OCI-LY7 (cell line): ENCODE measurements around the gene LCN9. TPM values are rescaled to one million over a fixed set of nuclear protein-coding genes. Genes with fewer than 3 reads are reported as not detected.

ENCODE experiments used
- BruUV-seq: library from RNA; stranded (reverse); fragments of 400-500 nt; replicated peaks from 2 replicates; lab custom pipeline; 2021; lab: Mats Ljungman, UMichigan
- CTCF ChIA-PET: fragments of 300-600 bp; sonication (Branson Sonifier 250); formaldehyde crosslinking; loops from one replicate; lab custom pipeline; 2022; ENCODE audit warnings: antibody characterized with exemption; ENCODE audit not compliant: unreplicated experiment; lab: Charles Lee
- POLR2A ChIA-PET: fragments of 300-600 bp; sonication (Branson Sonifier 250); formaldehyde crosslinking; loops from one replicate; lab custom pipeline; 2022; ENCODE audit warnings: antibody characterized with exemption; lab: Charles Lee
- DNase-seq: peaks from one replicate; pipeline ENCODE4 v3.0.0-alpha.2; 2015; ENCODE audit warnings: low spot score
- H2AFZ ChIP-seq: fragments of 200-600 bp; sonication (generic), shearing (Covaris generic); 2 replicates; pipeline ENCODE4 v1.6.1; 2014; ENCODE audit warnings: mild to moderate bottlenecking, antibody characterized with exemption, low read length, moderate library complexity
- H3K27ac ChIP-seq: fragments of 200-600 bp; sonication (generic); 2 replicates; pipeline ENCODE4 v1.5.1; 2014; ENCODE audit warnings: mixed run types, low read depth, mild to moderate bottlenecking, moderate library complexity, low read length, inconsistent platforms; ENCODE audit not compliant: poor library complexity, severe bottlenecking
- H3K36me3 ChIP-seq: fragments of 200-600 bp; sonication (generic); 2 replicates; pipeline ENCODE4 v1.6.1; 2014; ENCODE audit warnings: mild to moderate bottlenecking, antibody characterized with exemption, low read length, moderate library complexity, mixed read lengths; ENCODE audit not compliant: insufficient read depth
- H3K4me1 ChIP-seq: fragments of 200-600 bp; sonication (generic); 2 replicates; pipeline ENCODE4 v1.5.1; 2014; ENCODE audit warnings: mild to moderate bottlenecking, low read length; ENCODE audit not compliant: insufficient read depth, poor library complexity, severe bottlenecking
- H3K4me2 ChIP-seq: fragments of 200-600 bp; sonication (generic); 2 replicates; pipeline ENCODE4 v1.6.1; 2014; ENCODE audit warnings: mild to moderate bottlenecking, low read length
- H3K4me3 ChIP-seq: fragments of 200-600 bp; sonication (generic); 2 replicates; pipeline ENCODE4 v1.5.1; 2014; ENCODE audit warnings: mild to moderate bottlenecking, low read depth, low read length; ENCODE audit not compliant: poor library complexity, severe bottlenecking
- H3K79me2 ChIP-seq: fragments of 200-600 bp; sonication (generic); 2 replicates; pipeline ENCODE4 v1.6.1; 2016; ENCODE audit warnings: low read depth, mild to moderate bottlenecking, low read length, moderate library complexity, mixed read lengths; ENCODE audit not compliant: insufficient read depth
- H3K9me2 ChIP-seq: fragments of 200-600 bp; sonication (generic); 2 replicates; pipeline ENCODE4 v1.6.1; 2016; ENCODE audit warnings: mild to moderate bottlenecking, low read length, mixed read lengths; ENCODE audit not compliant: insufficient read depth
- H3K9me3 ChIP-seq: fragments of 200-600 bp; sonication (generic); 2 replicates; pipeline ENCODE4 v1.6.1; 2014; ENCODE audit warnings: mild to moderate bottlenecking, mixed run types, low read length, mixed read lengths
- H4K20me1 ChIP-seq: fragments of 200-600 bp; sonication (generic); 2 replicates; pipeline ENCODE4 v1.6.1; 2014; ENCODE audit warnings: mild to moderate bottlenecking, antibody characterized with exemption, low read length, moderate library complexity, mixed read lengths; ENCODE audit not compliant: insufficient read depth
- EZH2phosphoT487 ChIP-seq: fragments of 200-600 bp; sonication (generic); IDR thresholded peaks from 2 replicates; pipeline ENCODE4 v1.6.1; 2018; ENCODE audit warnings: low read depth, borderline replicate concordance, mild to moderate bottlenecking, mixed run types, antibody characterized with exemption, low read length, moderate library complexity, mixed read lengths
- intact Hi-C: fragments of 100-400 bp; cut with micrococcal nuclease; formaldehyde crosslinking; loops from one replicate; pipeline ENCODE4 v1.10.0; 2022; ENCODE audit not compliant: unreplicated experiment
- total RNA-seq, 2 experiments: library from RNA; depleted of rRNA in 1 of 2; stranded (reverse); fragments of >200 nt in 1 of 2; shearing (Covaris generic) in 1 of 2; gene quantifications; 2 replicates each; pipeline ENCODE4 v1.2.3, GENCODE V29; 2014 to 2022
- TF ChIP-seq, protein P1 (sequence below): fragments of 200-600 bp; sonication (generic); conservative IDR thresholded peaks from 2 replicates; pipeline ENCODE4 v1.5.1; 2014; ENCODE audit warnings: mild to moderate bottlenecking, antibody characterized with exemption, low read length, moderate library complexity, mixed read lengths

Gene LCN9
- total RNA-seq, 2 experiments from 2014 or later: not detected

DNA sequence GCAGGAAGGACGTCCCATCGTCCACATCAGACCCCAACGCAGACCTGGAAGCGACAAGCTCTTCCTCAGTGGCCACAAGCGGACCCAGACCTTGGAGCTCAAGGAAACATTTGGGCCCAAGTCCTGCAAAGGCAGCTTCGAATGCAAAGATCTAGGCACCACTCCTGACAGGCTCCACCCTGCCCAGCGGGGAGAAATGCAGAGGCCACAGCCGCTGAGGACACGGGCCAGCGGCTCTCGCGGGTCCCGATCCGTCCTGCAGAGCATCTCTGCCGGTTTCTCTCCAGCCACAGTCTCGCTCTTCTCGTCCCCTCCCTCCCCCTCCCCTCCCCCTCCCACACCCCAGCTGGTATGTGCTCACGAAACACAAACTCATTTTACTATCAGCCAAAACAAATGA lies 31.3 kb downstream of the LCN9 start:
- Histone ChIP-seq H3K9me2 (no peaks in the 10 kb centered on the region), H3K36me3 (no peaks in the 10 kb centered on the region), H3K79me2 (no peaks in the 10 kb centered on the region), H3K4me3 (no peak overlapping the region), H4K20me1 (no peaks in the 10 kb centered on the region; the same call in 1 of the 2 replicates), H3K4me1 (no peaks in the 10 kb centered on the region), H3K9me3 (no peaks in the 10 kb centered on the region), H2AFZ (no peak overlapping the region), H3K27ac (no peak overlapping the region), H3K4me2 (no peak overlapping the region)
- intact Hi-C loops: no loop called here
- DNase-seq: no peak
- no TSS peak for BruUV-seq
- CTCF ChIA-PET: no interaction called here
- POLR2A ChIA-PET: no interaction called here
- TF ChIP-seq, protein P1, sequence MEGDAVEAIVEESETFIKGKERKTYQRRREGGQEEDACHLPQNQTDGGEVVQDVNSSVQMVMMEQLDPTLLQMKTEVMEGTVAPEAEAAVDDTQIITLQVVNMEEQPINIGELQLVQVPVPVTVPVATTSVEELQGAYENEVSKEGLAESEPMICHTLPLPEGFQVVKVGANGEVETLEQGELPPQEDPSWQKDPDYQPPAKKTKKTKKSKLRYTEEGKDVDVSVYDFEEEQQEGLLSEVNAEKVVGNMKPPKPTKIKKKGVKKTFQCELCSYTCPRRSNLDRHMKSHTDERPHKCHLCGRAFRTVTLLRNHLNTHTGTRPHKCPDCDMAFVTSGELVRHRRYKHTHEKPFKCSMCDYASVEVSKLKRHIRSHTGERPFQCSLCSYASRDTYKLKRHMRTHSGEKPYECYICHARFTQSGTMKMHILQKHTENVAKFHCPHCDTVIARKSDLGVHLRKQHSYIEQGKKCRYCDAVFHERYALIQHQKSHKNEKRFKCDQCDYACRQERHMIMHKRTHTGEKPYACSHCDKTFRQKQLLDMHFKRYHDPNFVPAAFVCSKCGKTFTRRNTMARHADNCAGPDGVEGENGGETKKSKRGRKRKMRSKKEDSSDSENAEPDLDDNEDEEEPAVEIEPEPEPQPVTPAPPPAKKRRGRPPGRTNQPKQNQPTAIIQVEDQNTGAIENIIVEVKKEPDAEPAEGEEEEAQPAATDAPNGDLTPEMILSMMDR: no peak
- TF ChIP-seq EZH2phosphoT487: no peak

DNA sequence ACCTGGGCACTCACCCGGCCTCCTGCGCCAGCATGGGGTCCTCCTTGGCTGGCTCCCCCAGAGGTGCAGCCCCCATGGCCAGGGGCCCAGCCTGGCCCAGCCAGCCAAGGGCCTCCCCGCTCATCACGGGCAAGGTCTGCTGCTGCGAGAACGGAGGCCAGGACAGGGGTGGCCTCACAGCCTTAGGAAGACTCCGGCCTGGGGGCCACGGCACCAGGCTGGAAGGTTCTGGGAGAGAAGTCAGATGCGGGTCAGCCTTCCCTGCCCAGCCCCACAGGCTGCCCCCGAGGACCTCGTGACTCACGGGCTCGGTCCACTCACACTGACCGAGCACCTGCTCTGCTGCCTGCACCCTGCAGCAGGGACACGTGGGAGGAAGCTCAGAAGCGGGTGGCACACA lies 31.9 kb downstream of the LCN9 start:
- no peaks in the 10 kb centered on the region for H3K4me1 ChIP-seq
- H3K4me2 ChIP-seq: no peak overlapping the region
- TF ChIP-seq, protein P1: no peak
- no peak for TF ChIP-seq EZH2phosphoT487
- H3K4me3 ChIP-seq: no peak overlapping the region
- H3K79me2 ChIP-seq: no peaks in the 10 kb centered on the region
- H3K27ac ChIP-seq: no peak overlapping the region
- ChIA-PET CTCF (no interaction called here), POLR2A (no interaction called here)
- intact Hi-C loops: no loop called here
- no peaks in the 10 kb centered on the region for H3K9me3 ChIP-seq
- no peaks in the 10 kb centered on the region for H3K9me2 ChIP-seq
- BruUV-seq: no TSS peak
- no peak for DNase-seq
- H3K36me3 ChIP-seq: no peaks in the 10 kb centered on the region
- H2AFZ ChIP-seq: no peak overlapping the region
- no peaks in the 10 kb centered on the region; the same call in 1 of the 2 replicates for H4K20me1 ChIP-seq

DNA sequence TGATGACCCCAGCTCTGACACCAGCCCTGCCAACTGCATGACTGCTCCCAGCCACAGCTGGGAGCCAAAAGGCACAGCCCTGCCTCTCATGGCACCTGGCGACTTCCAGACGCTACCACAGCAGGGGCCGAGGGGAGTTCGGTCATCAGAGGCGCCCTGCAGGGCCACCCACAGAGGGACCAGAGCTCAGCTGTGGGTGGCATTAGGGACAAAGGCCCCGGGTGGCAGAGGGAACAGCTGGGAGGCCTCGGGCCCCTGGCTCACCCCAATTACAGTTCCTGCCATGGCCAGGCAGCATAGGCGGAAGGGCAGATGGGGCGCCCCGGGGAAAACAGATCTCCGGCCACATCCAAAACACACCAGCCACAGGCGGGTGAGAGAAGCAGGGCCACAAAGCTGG lies 32.5 kb downstream of the LCN9 start:
- BruUV-seq: no TSS peak
- no peak overlapping the region for H3K4me3 ChIP-seq
- intact Hi-C loops: no loop called here
- ChIA-PET CTCF (no interaction called here), POLR2A (no interaction called here)
- no peaks in the 10 kb centered on the region for H3K4me1 ChIP-seq
- no peak overlapping the region for H3K27ac ChIP-seq
- H3K9me3 ChIP-seq: no peaks in the 10 kb centered on the region
- no peak for TF ChIP-seq EZH2phosphoT487
- TF ChIP-seq, protein P1: no peak
- no peak overlapping the region for H2AFZ ChIP-seq
- H3K36me3 ChIP-seq: no peaks in the 10 kb centered on the region
- no peak for DNase-seq
- no peaks in the 10 kb centered on the region for H3K9me2 ChIP-seq
- no peaks in the 10 kb centered on the region; the same call in 1 of the 2 replicates for H4K20me1 ChIP-seq
- no peaks in the 10 kb centered on the region for H3K79me2 ChIP-seq
- H3K4me2 ChIP-seq: no peak overlapping the region
